Kidney epithelial cell (primary cell): Measurements from ENCODE around the gene DAPK1. TPM values are rescaled to one million over a fixed set of nuclear protein-coding genes. Genes with fewer than 3 reads are reported as not detected.

ENCODE experiments used
- DNase-seq: peaks from one replicate; pipeline ENCODE4 v3.0.0-alpha.2; 2010; ENCODE audit warnings: low read depth
- H3K27me3 ChIP-seq: 2 replicates; pipeline ENCODE4 v1.6.0; 2011; ENCODE audit warnings: low read length; ENCODE audit not compliant: control insufficient read depth, insufficient read depth
- H3K36me3 ChIP-seq: 2 replicates; pipeline ENCODE4 v1.5.1; 2011; ENCODE audit warnings: low read length; ENCODE audit not compliant: control insufficient read depth, insufficient read depth
- H3K4me3 ChIP-seq: 2 replicates; pipeline ENCODE4 v1.5.1; 2011; ENCODE audit warnings: low read depth, mild to moderate bottlenecking, control low read depth, low read length
- CTCF ChIP-seq: IDR thresholded peaks from 2 replicates; pipeline ENCODE4 v1.5.1; 2011; ENCODE audit warnings: mild to moderate bottlenecking, moderate library complexity, low read length, control low read depth, inconsistent platforms; ENCODE audit not compliant: insufficient read depth, poor library complexity, severe bottlenecking
- total RNA-seq: library from RNA; depleted of rRNA; stranded (reverse); fragments of >200 nt; gene quantifications from 2 replicates; pipeline ENCODE4 v1.2.3, GENCODE V29; 2015

DAPK1 gene
- total RNA-seq, 1 donor from 2014 or later = 23.5 TPM

GRCh38 chr9:87478226-87478992, 19.3 kb upstream of the DAPK1 start:
- no peak for TF ChIP-seq CTCF
- DNase-seq = no peak
- no peak overlapping the region for H3K4me3 ChIP-seq
- H3K27me3 ChIP-seq = no peaks in the 10 kb centered on the region
- no peaks in the 10 kb centered on the region for H3K36me3 ChIP-seq

GRCh38 chr9:87479801-87480201, 17.9 kb upstream of the DAPK1 start:
- DNase-seq = no peak
- Histone ChIP-seq H3K27me3 (no peaks in the 10 kb centered on the region), H3K4me3 (no peak overlapping the region), H3K36me3 (no peaks in the 10 kb centered on the region)
- no peak for TF ChIP-seq CTCF

GRCh38 chr9:87481890-87482855, 15.5 kb upstream of the DAPK1 start:
- no peak for DNase-seq

GRCh38 chr9:87490225-87490624, 7.4 kb upstream of the DAPK1 start:
- no peak overlapping the region for H3K4me3 ChIP-seq
- no peak for TF ChIP-seq CTCF
- no peaks in the 10 kb centered on the region for H3K36me3 ChIP-seq
- no peaks in the 10 kb centered on the region for H3K27me3 ChIP-seq
- DNase-seq = no peak

More at GRCh38 chr9:87481890-87482855, 15.5 kb upstream of the DAPK1 start:
- Histone ChIP-seq H3K27me3 (no peaks in the 10 kb centered on the region), H3K4me3 (no peak overlapping the region), H3K36me3 (no peaks in the 10 kb centered on the region)
- no peak for TF ChIP-seq CTCF

- DNase-seq = no peak
- H3K4me3 ChIP-seq = no peak overlapping the region
- no peaks in the 10 kb centered on the region for H3K36me3 ChIP-seq
- TF ChIP-seq CTCF = no peak
- no peaks in the 10 kb centered on the region for H3K27me3 ChIP-seq
Observed at GRCh38 chr9:87490907-87491306, 6.8 kb upstream of the DAPK1 start.
